A549 (cell line): ENCODE measurements around the gene ZBTB16. TPM values are rescaled to one million over a fixed set of nuclear protein-coding genes. Genes with fewer than 3 reads are reported as not detected.
"Not testable (repeated sequence)": the region's sequence is repeated elsewhere in the genome, so short reads cannot be mapped to it uniquely, and the experiment has no call there.

Experiments
- ATAC-seq, 2 experiments: fragments of 200-7000 bp in 1 of 2; fragments of >200 bp in 1 of 2; cut with Nextera tagmentation in 1 of 2; cut with Tn5 transposase in 1 of 2; 3 replicates each; pipeline versions ENCODE4 v1.8.0 to v1.9.1; 2018 to 2020; ENCODE audit warnings: mild to moderate bottlenecking in 1 of 2, moderate library complexity in 1 of 2
- CTCF ChIA-PET: fragments of 300-600 bp; sonication (Branson Sonifier 250); formaldehyde crosslinking; extraction: SDS; loops from one replicate; lab custom pipeline; 2021; ENCODE audit warnings: antibody characterized with exemption, inconsistent platforms; lab: Yijun Ruan, JAX
- POLR2A ChIA-PET: fragments of 350-600 bp; formaldehyde crosslinking; extraction: SDS; loops from one replicate; lab custom pipeline; 2021; ENCODE audit warnings: antibody characterized with exemption, inconsistent platforms; lab: Yijun Ruan, JAX
- DNase-seq, 2 experiments: peaks; one replicate each; pipeline versions ENCODE4 v3.0.0 to v3.0.0-alpha.2; 2011 to 2016; ENCODE audit warnings: low read depth in 1 of 2, low spot score in 1 of 2
- FAIRE-seq: peaks from 2 replicates; lab custom pipeline; 2011; peaks lifted over from hg19 to GRCh38; lab: Jason Lieb, UNC
- H3K27ac ChIP-seq, 2 experiments: fragments of >200 bp; sonication (Bioruptor Twin); formaldehyde crosslinking; 3 replicates each; pipeline ENCODE4 v1.5.1; 2016 to 2017
- H3K4me1 ChIP-seq: fragments of >200 bp; sonication (Bioruptor Twin); formaldehyde crosslinking; 3 replicates; pipeline ENCODE4 v1.6.1; 2016
- H3K4me2 ChIP-seq: fragments of >200 bp; sonication (Bioruptor Twin); formaldehyde crosslinking; 3 replicates; pipeline ENCODE4 v1.6.1; 2016
- H3K4me3 ChIP-seq: fragments of >200 bp; sonication (Bioruptor Twin); formaldehyde crosslinking; 3 replicates; pipeline ENCODE4 v1.5.1; 2016
- H3K9me3 ChIP-seq: fragments of >200 bp; sonication (Bioruptor Twin); formaldehyde crosslinking; 3 replicates; pipeline ENCODE4 v1.6.1; 2016
- CBX2 ChIP-seq: fragments of 200-600 bp; sonication (generic); IDR thresholded peaks from 2 replicates; pipeline ENCODE4 v1.6.1; 2016; ENCODE audit warnings: low read depth, mild to moderate bottlenecking, borderline replicate concordance
- CHD2 ChIP-seq: fragments of 150-350 bp; IDR thresholded peaks from 2 replicates; pipeline ENCODE4 v1.6.1; 2014; ENCODE audit warnings: low read length; ENCODE audit not compliant: partially characterized antibody
- CHD4 ChIP-seq: fragments of 200-600 bp; sonication (generic); IDR thresholded peaks from 2 replicates; pipeline ENCODE4 v1.6.1; 2016; ENCODE audit warnings: antibody characterized with exemption, mild to moderate bottlenecking, borderline replicate concordance
- CTCF ChIP-seq: fragments of >200 bp; sonication (Bioruptor Twin); formaldehyde crosslinking; IDR thresholded peaks from 3 replicates; pipeline ENCODE4 v1.5.1; 2016
- E2F6 ChIP-seq: IDR thresholded peaks from 2 replicates; pipeline ENCODE4 v1.6.1; 2012; ENCODE audit warnings: low read depth, borderline replicate concordance
- EHF ChIP-seq: fragments of 250-450 bp; sonication (Bioruptor Pico); IDR thresholded peaks from 2 replicates; pipeline ENCODE4 v1.5.0; 2020; ENCODE audit warnings: mild to moderate bottlenecking
- EP300 ChIP-seq, 2 experiments: fragments of >200 bp; sonication (Bioruptor Twin); formaldehyde crosslinking; IDR thresholded peaks; 2 replicates in 1 of 2; 3 replicates in 1 of 2; pipeline ENCODE4 v1.6.1; 2016 to 2017
- FOXS1 ChIP-seq: fragments of 250-450 bp; sonication (Bioruptor Pico); IDR thresholded peaks from 2 replicates; pipeline ENCODE4 v1.5.0; 2020; ENCODE audit warnings: mild to moderate bottlenecking, moderate library complexity
- GATA3 ChIP-seq: IDR thresholded peaks from 2 replicates; pipeline ENCODE4 v1.6.1; 2012; ENCODE audit warnings: borderline replicate concordance
- HDAC2 ChIP-seq: fragments of 200-600 bp; sonication (generic); IDR thresholded peaks from 2 replicates; pipeline ENCODE4 v1.6.1; 2016
- HOXA7 ChIP-seq: fragments of 250-450 bp; sonication (Bioruptor Pico); IDR thresholded peaks from 2 replicates; pipeline ENCODE4 v1.5.0; 2020; ENCODE audit warnings: mild to moderate bottlenecking, moderate library complexity
- MYC ChIP-seq: IDR thresholded peaks from 2 replicates; pipeline ENCODE4 v1.6.1; 2012; ENCODE audit warnings: mild to moderate bottlenecking, inconsistent platforms, low read length, improper control_type of control experiment, borderline replicate concordance
- NFE2L2 ChIP-seq: fragments of 150-350 bp; conservative IDR thresholded peaks from 2 replicates; pipeline ENCODE4 v1.6.1; 2014; ENCODE audit warnings: low read length
- NPAS2 ChIP-seq: fragments of 250-450 bp; sonication (Bioruptor Pico); IDR thresholded peaks from 2 replicates; pipeline ENCODE4 v1.8.0; 2022; ENCODE audit warnings: mild to moderate bottlenecking, moderate library complexity, borderline replicate concordance
- PHF8 ChIP-seq: fragments of 200-600 bp; sonication (generic); IDR thresholded peaks from 2 replicates; pipeline ENCODE4 v1.6.1; 2016; ENCODE audit warnings: low read depth, mild to moderate bottlenecking, antibody characterized with exemption, moderate library complexity, borderline replicate concordance
- POLR2AphosphoS2 ChIP-seq: conservative IDR thresholded peaks from 2 replicates; pipeline ENCODE4 v1.6.1; 2012; ENCODE audit warnings: low read length, improper control_type of control experiment, inconsistent platforms
- RCOR1 ChIP-seq: fragments of 150-350 bp; IDR thresholded peaks from 2 replicates; pipeline ENCODE4 v1.6.1; 2014; ENCODE audit warnings: antibody characterized with exemption, low read length, low read depth
- SMC3 ChIP-seq: fragments of >200 bp; sonication (Bioruptor Twin); formaldehyde crosslinking; IDR thresholded peaks from 3 replicates; pipeline ENCODE4 v1.6.1; 2018; ENCODE audit warnings: inconsistent platforms
- TFCP2L1 ChIP-seq: fragments of 250-450 bp; sonication (Bioruptor Pico); IDR thresholded peaks from 2 replicates; pipeline ENCODE4 v1.5.0; 2021; ENCODE audit warnings: mild to moderate bottlenecking
- TP53 ChIP-seq: fragments of 250-450 bp; sonication (Bioruptor Pico); IDR thresholded peaks from 2 replicates; pipeline ENCODE4 v1.5.0; 2021; ENCODE audit warnings: mild to moderate bottlenecking, moderate library complexity
- ZC3H11A ChIP-seq: fragments of 450-650 bp; IDR thresholded peaks from 2 replicates; pipeline ENCODE4 v1.6.1; 2014; ENCODE audit warnings: antibody characterized with exemption, mild to moderate bottlenecking
- ZNF302 ChIP-seq: fragments of 250-450 bp; sonication (Bioruptor Pico); IDR thresholded peaks from 2 replicates; pipeline ENCODE4 v1.9.0; 2021; ENCODE audit warnings: inconsistent platforms, mild to moderate bottlenecking, moderate library complexity
- WGBS: methylation state at CpG from one replicate; pipeline ENCODE4 v1.1.6; 2017; ENCODE audit errors: missing lambda C conversion rate; 5-methylcytosine and 5-hydroxymethylcytosine counted together
- polyA plus RNA-seq, 4 experiments: library from polyadenylated mRNA; depleted of rRNA in 3 of 4; stranded (reverse); fragments of >200 nt; fragmentation: RNase III in 1 of 4; extraction: RNeasy Plus Mini Kit Qiagen cat#74134 plus additional on column Dnase treatment in 1 of 4; gene quantifications; 2 replicates in 3 of 4; 3 replicates in 1 of 4; pipeline ENCODE4 v1.2.3, GENCODE V29; 2011 to 2017
- TF ChIP-seq, protein P1 (sequence below): fragments of >200 bp; sonication (Bioruptor Twin); formaldehyde crosslinking; IDR thresholded peaks from 3 replicates; pipeline ENCODE4 v1.6.1; 2016
- TF ChIP-seq, protein P2 (sequence below): fragments of 250-450 bp; sonication (Bioruptor Pico); IDR thresholded peaks from 2 replicates; pipeline ENCODE4 v1.5.0; 2020; ENCODE audit warnings: low read depth, mild to moderate bottlenecking, moderate library complexity
- TF ChIP-seq, protein P3 (sequence below): fragments of 450-650 bp; IDR thresholded peaks from 2 replicates; pipeline ENCODE4 v1.6.1; 2014; ENCODE audit warnings: antibody characterized with exemption

ZBTB16 gene
- polyA plus RNA-seq, 2 of the 4 experiments (the other 2 are of a cell fraction) = not detected

- no peaks in the 10 kb centered on the region for H3K4me1 ChIP-seq
- ChIA-PET POLR2A (no interaction called here), CTCF (interaction anchor here (1.6 kb wide), 1 partner anchor 13 kb away, joined by 4 read pairs; no protein-coding TSS in a partner anchor)
- TF ChIP-seq FOXS1 (no peak), TP53 (CRISPR knock-in tag) (no peak), NFE2L2 (no peak), CHD4 (no peak), E2F6 (no peak)
- TF ChIP-seq, protein P1, sequence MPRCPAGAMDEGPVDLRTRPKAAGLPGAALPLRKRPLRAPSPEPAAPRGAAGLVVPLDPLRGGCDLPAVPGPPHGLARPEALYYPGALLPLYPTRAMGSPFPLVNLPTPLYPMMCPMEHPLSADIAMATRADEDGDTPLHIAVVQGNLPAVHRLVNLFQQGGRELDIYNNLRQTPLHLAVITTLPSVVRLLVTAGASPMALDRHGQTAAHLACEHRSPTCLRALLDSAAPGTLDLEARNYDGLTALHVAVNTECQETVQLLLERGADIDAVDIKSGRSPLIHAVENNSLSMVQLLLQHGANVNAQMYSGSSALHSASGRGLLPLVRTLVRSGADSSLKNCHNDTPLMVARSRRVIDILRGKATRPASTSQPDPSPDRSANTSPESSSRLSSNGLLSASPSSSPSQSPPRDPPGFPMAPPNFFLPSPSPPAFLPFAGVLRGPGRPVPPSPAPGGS = no peak
- no peak for DNase-seq
- no peak for FAIRE-seq
- no peak overlapping the region for H3K4me2 ChIP-seq
- H3K27ac ChIP-seq = no peak overlapping the region
- no peak overlapping the region for H3K4me3 ChIP-seq
- no peaks in the 10 kb centered on the region for H3K9me3 ChIP-seq
- ATAC-seq = no peak
- 23% methylated on average over 2 of the region's 2 CpGs for WGBS
These were observed 10.5 kb upstream of the ZBTB16 start for GRCh38 chr11:114049050-114049449.

- H3K4me2 ChIP-seq, ATAC-seq, POLR2A ChIA-PET, H3K9me3 ChIP-seq, FAIRE-seq, DNase-seq, H3K4me1 ChIP-seq, H3K4me3 ChIP-seq, H3K27ac ChIP-seq: not testable (repeated sequence)
- CTCF ChIA-PET = interaction anchor here (1.6 kb wide), 1 partner anchor 14 kb away, joined by 4 read pairs; no protein-coding TSS in a partner anchor
- WGBS = 73% methylated on average over 9 of the region's 9 CpGs
These were observed 9.7 kb upstream of the ZBTB16 start for GRCh38 chr11:114049766-114050165.

- no peak for FAIRE-seq
- no peak for DNase-seq
- ATAC-seq = no peak
- Histone ChIP-seq H3K4me2 (no peak overlapping the region), H3K27ac (no peak overlapping the region), H3K4me3 (no peak overlapping the region), H3K4me1 (no peaks in the 10 kb centered on the region), H3K9me3 (no peaks in the 10 kb centered on the region)
- 57% methylated on average over 15 of the region's 15 CpGs for WGBS
- ChIA-PET CTCF (interaction anchor here (2.3 kb wide), 1 partner anchor 211 kb away, joined by 15 read pairs; no protein-coding TSS in a partner anchor), POLR2A (no interaction called here)
- TF ChIP-seq POLR2AphosphoS2 (no peak), FOXS1 (no peak), CBX2 (no peak), HOXA7 (no peak), CHD2 (no peak), ZC3H11A (no peak)
- TF ChIP-seq, protein P2, sequence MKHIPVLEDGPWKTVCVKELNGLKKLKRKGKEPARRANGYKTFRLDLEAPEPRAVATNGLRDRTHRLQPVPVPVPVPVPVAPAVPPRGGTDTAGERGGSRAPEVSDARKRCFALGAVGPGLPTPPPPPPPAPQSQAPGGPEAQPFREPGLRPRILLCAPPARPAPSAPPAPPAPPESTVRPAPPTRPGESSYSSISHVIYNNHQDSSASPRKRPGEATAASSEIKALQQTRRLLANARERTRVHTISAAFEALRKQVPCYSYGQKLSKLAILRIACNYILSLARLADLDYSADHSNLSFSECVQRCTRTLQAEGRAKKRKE = no peak
These were observed 9.1 kb upstream of the ZBTB16 start for GRCh38 chr11:114050258-114050927.

DNA sequence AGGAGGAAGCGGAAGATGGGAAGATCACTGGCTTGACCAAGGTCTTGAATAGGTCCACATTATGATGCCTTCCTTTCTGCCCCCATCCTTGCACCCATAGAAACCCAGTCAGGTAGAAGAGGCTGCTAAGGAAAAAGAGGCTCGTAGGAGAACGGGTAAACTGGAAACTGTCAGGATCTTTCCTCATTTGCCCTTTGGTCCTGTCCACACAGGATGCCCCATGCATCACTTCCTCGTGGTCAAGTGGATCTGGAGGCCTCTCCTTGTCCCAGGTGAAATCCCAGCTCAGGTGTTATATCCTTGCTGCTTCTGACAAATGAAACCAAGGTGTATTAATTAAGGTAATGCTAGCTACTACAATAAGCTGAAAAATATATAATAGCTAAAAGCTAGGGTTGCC lies 8.0 kb upstream of the ZBTB16 start:
- Histone ChIP-seq H3K4me1 (no peaks in the 10 kb centered on the region), H3K4me2 (no peak overlapping the region), H3K9me3 (no peaks in the 10 kb centered on the region), H3K27ac (no peak overlapping the region), H3K4me3 (no peak overlapping the region)
- FAIRE-seq (no peak), ATAC-seq (no peak), DNase-seq (no peak)
- 26% methylated on average over 4 of the region's 4 CpGs for WGBS
- ChIA-PET CTCF (interaction anchor here (1.0 to 2.3 kb wide), 2 partner anchors 140 to 210 kb away, joined by 3 to 15 read pairs; no protein-coding TSS in a partner anchor), POLR2A (no interaction called here)
- TF ChIP-seq ZNF302 (CRISPR knock-in tag) = no peak
- no peak for TF ChIP-seq FOXS1
- TF ChIP-seq HOXA7 = no peak
- TF ChIP-seq, protein P3, sequence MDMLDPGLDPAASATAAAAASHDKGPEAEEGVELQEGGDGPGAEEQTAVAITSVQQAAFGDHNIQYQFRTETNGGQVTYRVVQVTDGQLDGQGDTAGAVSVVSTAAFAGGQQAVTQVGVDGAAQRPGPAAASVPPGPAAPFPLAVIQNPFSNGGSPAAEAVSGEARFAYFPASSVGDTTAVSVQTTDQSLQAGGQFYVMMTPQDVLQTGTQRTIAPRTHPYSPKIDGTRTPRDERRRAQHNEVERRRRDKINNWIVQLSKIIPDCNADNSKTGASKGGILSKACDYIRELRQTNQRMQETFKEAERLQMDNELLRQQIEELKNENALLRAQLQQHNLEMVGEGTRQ = no peak
- TF ChIP-seq MYC = no peak
- TF ChIP-seq CTCF = no peak
- TF ChIP-seq NPAS2 (CRISPR knock-in tag) = no peak
- no peak for TF ChIP-seq TFCP2L1 (CRISPR knock-in tag)
- TF ChIP-seq EP300 (IDR thresholded peaks at IDR 0.05) = no peak
- TF ChIP-seq RCOR1 = no peak
- TF ChIP-seq GATA3 = no peak
- no peak for TF ChIP-seq NFE2L2
- TF ChIP-seq EHF (CRISPR knock-in tag) = no peak
- no peak for TF ChIP-seq SMC3
- TF ChIP-seq PHF8 = no peak
- no peak for TF ChIP-seq HDAC2
- TF ChIP-seq CBX2 = no peak
- no peak for TF ChIP-seq CHD4
